ENCODE data around the gene ACAD10. TPM values are rescaled to one million over a fixed set of nuclear protein-coding genes. Genes with fewer than 3 reads are reported as not detected.
A peak's percentile ranks its signal among the peaks of the same experiment; 100 is the strongest.

ACAD10 gene
- total RNA-seq, 4 donors from 2014 or later: 13.9 to 20.4 (median 16.6) TPM

- Histone ChIP-seq H3K36me3 (peaks cover 16 to 85% (median 44%) of the 10 kb centered on the region in 3 donors), H3K27ac (peak overlapping the region in 3 of 4 donors; percentile 38 to 53 (median 50)), H3K27me3 (no peaks in the 10 kb centered on the region), H3K9me3 (no peaks in the 10 kb centered on the region), H3K4me3 (no peak overlapping the region), H3K4me1 (peaks cover 19 to 52% (median 21%) of the 10 kb centered on the region in 3 donors)
- intact Hi-C loops (cut with DNase I): no loop called here
- no peak for TF ChIP-seq POLR2A (IDR thresholded peaks at IDR 0.05)
- TF ChIP-seq, protein P1, sequence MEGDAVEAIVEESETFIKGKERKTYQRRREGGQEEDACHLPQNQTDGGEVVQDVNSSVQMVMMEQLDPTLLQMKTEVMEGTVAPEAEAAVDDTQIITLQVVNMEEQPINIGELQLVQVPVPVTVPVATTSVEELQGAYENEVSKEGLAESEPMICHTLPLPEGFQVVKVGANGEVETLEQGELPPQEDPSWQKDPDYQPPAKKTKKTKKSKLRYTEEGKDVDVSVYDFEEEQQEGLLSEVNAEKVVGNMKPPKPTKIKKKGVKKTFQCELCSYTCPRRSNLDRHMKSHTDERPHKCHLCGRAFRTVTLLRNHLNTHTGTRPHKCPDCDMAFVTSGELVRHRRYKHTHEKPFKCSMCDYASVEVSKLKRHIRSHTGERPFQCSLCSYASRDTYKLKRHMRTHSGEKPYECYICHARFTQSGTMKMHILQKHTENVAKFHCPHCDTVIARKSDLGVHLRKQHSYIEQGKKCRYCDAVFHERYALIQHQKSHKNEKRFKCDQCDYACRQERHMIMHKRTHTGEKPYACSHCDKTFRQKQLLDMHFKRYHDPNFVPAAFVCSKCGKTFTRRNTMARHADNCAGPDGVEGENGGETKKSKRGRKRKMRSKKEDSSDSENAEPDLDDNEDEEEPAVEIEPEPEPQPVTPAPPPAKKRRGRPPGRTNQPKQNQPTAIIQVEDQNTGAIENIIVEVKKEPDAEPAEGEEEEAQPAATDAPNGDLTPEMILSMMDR (IDR thresholded peaks at IDR 0.05): no peak
- DNase-seq: no peak
- WGBS, 2 donors: 94 to 100% methylated on average over 1 to 2 of the region's 2 CpGs
Measured at GRCh38 chr12:111781085-111781658, 95.3 kb downstream of the ACAD10 start.

DNA sequence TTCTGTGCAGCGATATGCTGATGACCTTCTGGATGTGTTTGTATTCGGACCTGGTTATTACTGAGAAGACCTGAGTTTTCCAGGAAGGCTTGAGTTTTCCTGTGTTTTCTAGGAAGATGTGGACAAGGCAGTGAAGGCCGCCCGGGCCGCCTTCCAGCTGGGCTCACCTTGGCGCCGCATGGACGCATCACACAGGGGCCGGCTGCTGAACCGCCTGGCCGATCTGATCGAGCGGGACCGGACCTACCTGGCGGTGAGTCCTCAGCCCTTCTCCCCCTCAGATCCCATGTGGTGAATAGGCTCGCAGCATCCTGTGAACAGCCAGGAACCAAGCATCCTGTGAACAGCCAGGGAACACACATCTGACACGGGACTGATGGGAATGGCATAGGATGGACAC is 97.2 kb downstream of the ACAD10 start:
- Histone ChIP-seq H3K4me3 (no peak overlapping the region), H3K27me3 (no peaks in the 10 kb centered on the region), H3K36me3 (peaks cover 16 to 92% (median 55%) of the 10 kb centered on the region in 3 donors), H3K27ac (no peak overlapping the region), H3K4me1 (peaks cover under 1 to 42% (median 2%) of the 10 kb centered on the region in 3 donors), H3K9me3 (no peaks in the 10 kb centered on the region)
- 89 to 93% methylated on average over 3 to 4 of the region's 17 CpGs for WGBS, 2 donors
- intact Hi-C loops (cut with DNase I): no loop called here
- TF ChIP-seq, protein P1 (IDR thresholded peaks at IDR 0.05): no peak
- no peak for TF ChIP-seq POLR2A (IDR thresholded peaks at IDR 0.05)
- DNase-seq: no peak

- H3K27ac ChIP-seq: no peak overlapping the region
- intact Hi-C loops (cut with DNase I): no loop called here
- peaks cover 0 to 32% (median 0%) of the 10 kb centered on the region in 3 donors for H3K4me1 ChIP-seq
- no peaks in the 10 kb centered on the region for H3K27me3 ChIP-seq
- no peak overlapping the region for H3K4me3 ChIP-seq
- peaks cover 16 to 99% (median 64%) of the 10 kb centered on the region in 3 donors for H3K36me3 ChIP-seq
- H3K9me3 ChIP-seq: no peaks in the 10 kb centered on the region
- DNase-seq: no peak
- WGBS, 2 donors: 91 to 95% methylated on average over 4 of the region's 4 CpGs
- TF ChIP-seq, protein P1 (IDR thresholded peaks at IDR 0.05): no peak
- no peak for TF ChIP-seq POLR2A (IDR thresholded peaks at IDR 0.05)
Measured at GRCh38 chr12:111784953-111785352, 99.1 kb downstream of the ACAD10 start.

- intact Hi-C loops (cut with DNase I): no loop called here
- Histone ChIP-seq H3K36me3 (peaks cover 16 to 99% (median 71%) of the 10 kb centered on the region in 3 donors), H3K27ac (no peak overlapping the region), H3K4me1 (peaks cover 0 to 25% (median 0%) of the 10 kb centered on the region in 3 donors), H3K9me3 (no peaks in the 10 kb centered on the region), H3K27me3 (no peaks in the 10 kb centered on the region), H3K4me3 (no peak overlapping the region)
- TF ChIP-seq POLR2A (IDR thresholded peaks at IDR 0.05): no peak
- TF ChIP-seq, protein P1 (IDR thresholded peaks at IDR 0.05): no peak
- no peak for DNase-seq
- 41 to 69% methylated on average over 2 of the region's 2 CpGs for WGBS, 2 donors
Measured at GRCh38 chr12:111785651-111786050, 99.8 kb downstream of the ACAD10 start.

DNA sequence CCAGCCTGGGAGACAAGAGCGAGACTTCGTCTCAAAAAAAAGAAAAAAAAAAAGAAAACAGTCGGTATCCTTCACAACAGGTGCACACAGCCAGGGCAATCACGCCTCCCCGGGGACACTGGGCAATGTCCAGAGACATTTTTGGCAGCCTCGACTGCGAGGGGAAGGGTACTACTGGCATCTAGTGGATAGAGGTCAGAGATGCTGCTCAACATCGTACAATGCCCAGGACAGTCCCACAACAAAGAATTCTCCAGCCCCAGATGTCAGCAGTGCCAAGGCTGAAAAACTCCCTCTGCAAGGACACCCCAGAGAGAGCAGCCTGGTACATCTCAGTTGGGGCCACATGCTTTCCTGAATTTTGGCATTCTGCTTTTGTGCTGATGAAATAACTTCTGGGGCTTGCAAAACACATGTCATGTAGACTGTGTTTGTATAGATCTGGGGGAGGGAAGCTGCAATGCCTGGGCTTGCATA is 102.4 kb downstream of the ACAD10 start:
- peak overlapping the region in 1 of 4 donors; percentile 33 for H3K27ac ChIP-seq
- 44 to 62% methylated on average over 8 of the region's 8 CpGs for WGBS, 2 donors

More for the DNA sequence above, 102.4 kb downstream of the ACAD10 start:
- H3K36me3 ChIP-seq: peaks cover 17 to 100% (median 76%) of the 10 kb centered on the region in 3 donors
- no peak overlapping the region for H3K4me3 ChIP-seq
- H3K4me1 ChIP-seq: peaks cover 4 to 35% (median 8%) of the 10 kb centered on the region in 3 donors
- H3K9me3 ChIP-seq: no peaks in the 10 kb centered on the region
- DNase-seq: no peak
- intact Hi-C loops (cut with DNase I): no loop called here
- TF ChIP-seq, protein P1 (IDR thresholded peaks at IDR 0.05): peak in 3 of 6 experiments; percentile 12 to 29 (median 24)
- no peak for TF ChIP-seq POLR2A (IDR thresholded peaks at IDR 0.05)
- no peaks in the 10 kb centered on the region for H3K27me3 ChIP-seq

Data from esophagus squamous epithelium (tissue), 5 donors.